ENCODE results near the gene ADCY9.
"Not testable (repeated sequence)": the region's sequence is repeated elsewhere in the genome, so short reads cannot be mapped to it uniquely, and the experiment has no call there.

ADCY9 gene

GRCh38 chr16:3945751-3946603 is 170.3 kb downstream of the ADCY9 start:
- no peak for DNase-seq

- not testable (repeated sequence) for DNase-seq
Measured at GRCh38 chr16:3944457-3944856, 171.8 kb downstream of the ADCY9 start.

- not testable (repeated sequence) for DNase-seq
Measured at GRCh38 chr16:3942146-3942545, 174.1 kb downstream of the ADCY9 start.

DNA sequence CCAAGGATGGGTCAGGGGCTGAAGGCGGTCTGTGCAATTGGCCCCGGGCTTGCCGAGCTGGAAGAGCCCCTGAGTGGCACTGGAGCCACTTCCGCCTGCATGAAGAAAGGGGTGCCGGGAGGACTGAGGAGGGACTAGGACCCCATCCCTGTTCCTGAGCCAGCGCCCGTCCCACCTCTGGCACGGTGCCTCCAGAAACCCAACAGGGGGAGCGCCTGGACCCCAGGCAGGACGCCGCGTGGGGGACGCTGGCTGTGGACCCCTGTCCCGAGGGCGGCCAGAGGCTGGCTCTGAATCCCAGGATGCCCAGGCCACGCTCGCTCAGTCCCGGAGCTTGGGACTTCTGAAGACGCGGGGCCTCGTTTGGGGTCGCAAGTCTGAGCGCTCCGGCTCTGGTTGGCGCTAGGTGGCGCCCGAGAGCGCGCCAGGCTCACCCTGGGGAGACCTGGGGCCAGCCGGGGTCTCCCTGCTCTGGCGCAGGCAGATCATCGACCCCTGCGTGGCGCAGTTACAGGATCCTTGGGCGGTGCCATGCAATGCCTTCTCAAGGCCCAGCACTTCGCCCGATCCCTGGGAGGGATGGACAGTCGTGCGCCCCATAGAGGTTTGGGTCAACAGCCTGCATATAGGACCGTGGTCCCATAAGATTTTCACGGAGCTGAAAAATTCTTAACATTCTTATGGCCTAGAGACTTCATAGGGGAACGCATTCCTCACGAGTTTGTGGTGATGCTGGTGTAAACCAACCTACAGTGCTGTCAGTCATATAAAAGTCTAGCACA is 177.2 kb downstream of the ADCY9 start:
- peak; percentile 19 for DNase-seq

DNA sequence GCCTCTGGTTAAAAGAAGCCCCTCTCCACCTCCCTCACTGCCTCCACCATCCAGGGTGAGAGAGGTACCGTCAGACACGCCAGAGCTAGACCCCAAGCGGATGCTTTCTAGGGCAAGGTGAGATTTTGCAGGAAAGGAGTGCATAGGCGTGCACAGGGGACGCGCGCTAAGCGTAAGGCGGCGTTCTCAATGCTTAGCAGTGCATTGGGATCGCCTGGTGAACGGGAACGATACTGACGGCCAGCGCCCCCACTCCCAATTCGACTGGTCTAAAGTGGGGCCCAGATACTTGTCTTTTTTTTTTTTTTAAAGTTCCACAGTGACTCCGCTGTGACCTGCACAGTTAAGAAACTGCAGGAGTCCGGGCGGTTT is 177.8 kb downstream of the ADCY9 start:
- DNase-seq = no peak

DNA sequence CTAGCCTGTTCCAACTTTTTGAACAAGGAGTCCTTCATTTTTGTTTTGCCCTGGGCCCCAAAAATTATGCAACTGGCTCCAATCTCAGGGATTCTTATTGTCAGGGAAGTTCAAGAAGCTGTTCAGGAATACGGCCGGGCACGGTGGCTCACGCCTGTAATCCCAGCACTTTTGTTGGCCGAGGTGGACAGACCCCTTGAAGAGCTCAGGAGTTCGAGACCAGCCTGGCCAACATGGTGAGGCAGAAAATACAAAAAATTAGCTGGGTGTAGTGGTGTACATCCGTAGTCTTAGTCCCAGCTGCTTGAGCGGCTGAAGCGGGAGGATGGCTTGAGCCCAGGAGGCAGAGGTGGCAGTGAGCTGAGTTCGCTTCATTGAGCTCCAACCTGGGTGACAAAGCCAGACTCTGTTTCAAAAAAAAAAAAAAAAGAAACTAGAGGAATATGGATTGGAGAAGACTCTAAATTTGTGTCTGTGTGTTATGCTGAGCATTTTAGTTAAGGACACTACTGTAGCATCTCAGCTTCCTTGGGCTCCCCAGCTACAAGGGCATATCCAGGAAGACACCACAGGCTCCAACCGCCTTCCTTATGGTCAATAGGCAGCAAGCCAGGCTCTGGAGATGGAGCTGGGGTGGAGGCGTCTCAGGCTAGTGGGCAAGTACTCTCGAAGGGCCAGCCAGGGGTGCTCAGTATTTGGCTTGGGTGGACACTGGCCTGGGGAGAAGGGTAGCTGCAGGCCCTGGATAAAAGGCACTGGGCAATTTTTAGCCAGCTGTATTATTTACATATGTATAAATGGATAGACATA is 179.0 kb downstream of the ADCY9 start:
- no peak for DNase-seq

DNA sequence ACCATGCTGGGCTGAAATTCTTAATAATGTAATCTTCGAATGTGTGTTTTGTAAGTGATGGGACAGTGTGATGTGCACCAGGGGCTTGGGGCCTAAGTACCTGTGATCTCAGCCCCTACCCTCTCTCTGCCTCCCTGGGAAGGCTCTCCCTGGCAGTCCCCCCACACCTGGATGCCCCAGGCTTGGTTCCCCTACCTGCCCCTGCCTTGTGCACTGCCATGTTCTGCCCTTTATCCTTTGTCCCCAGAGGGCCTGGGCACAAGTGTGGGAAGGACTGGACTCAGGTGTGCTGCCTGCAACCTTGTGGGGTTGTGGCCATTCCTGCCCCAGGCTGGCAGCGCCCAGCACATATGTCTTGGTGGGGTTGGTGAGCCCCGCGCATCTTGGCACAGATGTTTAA is 180.3 kb downstream of the ADCY9 start:
- DNase-seq = no peak

GRCh38 chr16:3934491-3935181 is 181.6 kb downstream of the ADCY9 start:
- no peak for DNase-seq

- DNase-seq = not testable (repeated sequence)
Measured at GRCh38 chr16:3927147-3927546, 189.1 kb downstream of the ADCY9 start.

DNA sequence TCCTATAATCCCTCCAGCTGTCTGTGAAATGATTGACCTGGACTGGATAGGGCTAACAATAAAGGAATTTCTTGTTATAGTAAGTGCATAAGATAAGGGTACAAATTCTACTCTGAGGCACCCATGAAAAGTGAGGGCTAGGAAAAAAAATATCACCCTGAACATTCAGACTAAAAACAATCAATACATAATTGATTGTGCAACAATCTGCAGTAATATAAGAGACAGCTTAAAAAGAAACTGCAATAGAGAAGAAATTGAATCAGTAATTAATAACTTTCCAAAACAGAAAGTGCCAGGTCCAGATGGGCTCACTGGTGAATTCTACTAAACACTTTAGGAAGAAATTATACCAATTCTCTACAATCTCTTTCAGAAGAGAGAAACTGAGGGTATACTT is 191.5 kb downstream of the ADCY9 start:
- DNase-seq = no peak

DNA sequence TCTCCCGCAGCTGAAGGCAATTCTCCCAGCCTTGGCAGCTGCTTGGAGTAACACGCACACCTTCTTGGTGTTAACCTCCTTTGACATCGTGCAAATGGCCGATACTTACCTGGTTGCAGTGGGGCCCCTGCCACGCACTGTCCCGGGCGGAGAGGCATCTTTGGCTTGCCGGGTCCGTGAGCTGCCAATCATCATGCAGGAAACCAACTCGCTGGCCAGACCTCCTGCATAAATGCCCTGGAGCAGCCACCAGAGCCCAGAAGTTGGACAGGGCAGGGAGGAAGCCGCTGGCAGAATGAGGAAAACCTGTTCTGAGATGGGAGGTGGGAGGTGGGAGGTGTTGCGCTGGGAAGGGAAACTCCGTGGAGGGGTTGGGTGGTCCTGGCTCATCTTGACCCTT is 194.0 kb downstream of the ADCY9 start:
- no peak for DNase-seq

DNA sequence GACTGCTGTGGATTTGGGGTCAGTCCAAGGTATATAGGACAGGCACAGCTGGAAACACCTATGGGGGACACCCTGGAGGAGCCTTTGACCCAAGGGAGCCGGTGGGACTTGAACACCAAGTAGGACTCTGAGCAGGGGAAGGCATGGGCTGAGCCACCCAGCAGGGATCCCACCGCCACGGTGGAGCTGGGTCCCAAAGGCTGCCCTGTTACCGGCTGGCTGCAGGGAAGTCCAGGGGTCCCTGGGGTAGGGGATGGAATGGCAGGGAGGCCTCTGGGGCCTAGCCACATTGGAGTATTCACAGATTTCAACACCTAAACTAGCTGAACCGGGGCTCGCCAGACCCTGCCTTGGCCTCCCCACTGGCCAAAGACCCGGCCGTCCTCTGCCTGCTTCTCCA is 196.0 kb downstream of the ADCY9 start:
- DNase-seq = no peak

DNA sequence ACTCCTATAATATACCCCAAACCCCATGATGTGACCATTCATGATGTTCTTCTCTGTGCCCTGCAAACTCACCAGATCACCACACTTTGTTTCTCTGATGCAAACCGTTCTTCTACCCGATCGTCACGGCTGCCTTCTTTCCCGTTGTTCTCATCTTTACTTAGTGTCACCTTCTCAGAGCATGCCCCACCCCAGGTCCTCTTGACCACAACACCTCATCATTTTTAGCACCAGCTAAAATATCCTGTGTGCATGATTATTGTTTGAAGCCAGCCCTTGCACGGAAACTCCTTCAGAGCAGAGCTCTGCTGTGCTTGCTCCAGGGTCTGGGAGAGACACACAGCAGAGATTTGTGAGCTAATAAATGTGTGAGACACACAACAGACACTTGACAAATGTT is 196.8 kb downstream of the ADCY9 start:
- no peak for DNase-seq

GRCh38 chr16:3915426-3916260 is 200.6 kb downstream of the ADCY9 start:
- DNase-seq = no peak

DNA sequence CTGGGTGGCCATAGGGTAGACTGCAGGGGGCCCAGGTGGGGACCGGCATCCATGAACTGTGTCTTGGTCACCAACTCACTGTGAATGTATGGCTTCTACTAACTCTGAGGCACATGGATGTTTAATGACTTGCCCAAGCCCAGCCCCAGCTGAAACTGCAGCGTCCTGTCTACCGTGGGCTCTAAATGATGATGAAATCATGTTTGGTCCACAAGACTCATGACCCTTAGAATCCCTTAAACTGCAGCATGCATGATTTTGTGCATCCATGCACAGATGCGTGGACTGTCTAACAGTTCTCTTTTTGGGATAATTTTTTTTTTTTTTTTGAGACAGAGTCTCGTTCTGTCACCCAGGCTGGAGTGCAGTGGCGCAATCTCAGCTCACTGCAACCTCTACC is 203.3 kb downstream of the ADCY9 start:
- DNase-seq = no peak
